Loucy (cell line): ENCODE data around the gene NEU3.

Experiments
- H2AFZ ChIP-seq: fragments of 200-600 bp; sonication (generic); 2 replicates; pipeline ENCODE4 v1.6.0; 2016; ENCODE audit warnings: antibody characterized with exemption, mild to moderate bottlenecking, low read length, moderate library complexity
- H3F3A ChIP-seq: fragments of 200-600 bp; 2 replicates; pipeline ENCODE4 v1.6.0; 2016; ENCODE audit warnings: antibody characterized with exemption, low read depth, mild to moderate bottlenecking
- H3K27me3 ChIP-seq: fragments of 200-600 bp; sonication (generic); 2 replicates; pipeline ENCODE4 v1.6.1; 2014; ENCODE audit warnings: low read length, mild to moderate bottlenecking; ENCODE audit not compliant: insufficient read depth, poor library complexity, severe bottlenecking
- H3K36me3 ChIP-seq: fragments of 200-600 bp; sonication (generic); 2 replicates; pipeline ENCODE4 v1.6.1; 2016; ENCODE audit warnings: low read length; ENCODE audit not compliant: insufficient read depth
- H3K4me1 ChIP-seq: fragments of 200-600 bp; sonication (generic); 2 replicates; pipeline ENCODE4 v1.5.1; 2014; ENCODE audit warnings: low read length, mild to moderate bottlenecking; ENCODE audit not compliant: insufficient read depth, poor library complexity, severe bottlenecking
- H3K4me2 ChIP-seq: fragments of 200-600 bp; sonication (generic); 2 replicates; pipeline ENCODE4 v1.6.0; 2014; ENCODE audit warnings: antibody characterized with exemption, low read length, low read depth, mild to moderate bottlenecking; ENCODE audit not compliant: poor library complexity, severe bottlenecking
- H3K4me3 ChIP-seq: fragments of 200-600 bp; sonication (generic); 2 replicates; pipeline ENCODE4 v1.5.1; 2014; ENCODE audit warnings: low read length, mild to moderate bottlenecking, mixed read lengths; ENCODE audit not compliant: poor library complexity, severe bottlenecking
- H3K79me2 ChIP-seq: fragments of 200-600 bp; sonication (generic); 2 replicates; pipeline ENCODE4 v1.6.1; 2014; ENCODE audit warnings: low read length; ENCODE audit not compliant: insufficient read depth
- H3K9ac ChIP-seq: fragments of 200-600 bp; sonication (generic); 2 replicates; pipeline ENCODE4 v1.6.0; 2014; ENCODE audit warnings: mild to moderate bottlenecking, low read depth, low read length, moderate library complexity; ENCODE audit not compliant: poor library complexity, severe bottlenecking
- H3K9me2 ChIP-seq: fragments of 200-600 bp; sonication (generic); replicated peaks from 2 replicates; pipeline ENCODE4 v1.6.1; 2016; ENCODE audit warnings: low read depth, low read length, mixed read lengths
- H3K9me3 ChIP-seq: fragments of 200-600 bp; sonication (generic); 2 replicates; pipeline ENCODE4 v1.6.1; 2014; ENCODE audit warnings: mild to moderate bottlenecking, antibody characterized with exemption, low read length, low read depth; ENCODE audit not compliant: insufficient read depth
- H4K20me1 ChIP-seq: fragments of 200-600 bp; sonication (generic); 2 replicates; pipeline ENCODE4 v1.6.0; 2014; ENCODE audit warnings: antibody characterized with exemption, low read length, mild to moderate bottlenecking; ENCODE audit not compliant: insufficient read depth, poor library complexity, severe bottlenecking
- EZH2phosphoT487 ChIP-seq: fragments of 200-600 bp; IDR thresholded peaks from 2 replicates; pipeline ENCODE4 v1.6.1; 2018; ENCODE audit warnings: antibody characterized with exemption, mild to moderate bottlenecking, moderate library complexity, borderline replicate concordance
- TF ChIP-seq, protein P1 (sequence below): fragments of 200-600 bp; sonication (generic); conservative IDR thresholded peaks from 2 replicates; pipeline ENCODE4 v1.5.1; 2014; ENCODE audit warnings: mild to moderate bottlenecking, antibody characterized with exemption, low read length

Gene NEU3

DNA sequence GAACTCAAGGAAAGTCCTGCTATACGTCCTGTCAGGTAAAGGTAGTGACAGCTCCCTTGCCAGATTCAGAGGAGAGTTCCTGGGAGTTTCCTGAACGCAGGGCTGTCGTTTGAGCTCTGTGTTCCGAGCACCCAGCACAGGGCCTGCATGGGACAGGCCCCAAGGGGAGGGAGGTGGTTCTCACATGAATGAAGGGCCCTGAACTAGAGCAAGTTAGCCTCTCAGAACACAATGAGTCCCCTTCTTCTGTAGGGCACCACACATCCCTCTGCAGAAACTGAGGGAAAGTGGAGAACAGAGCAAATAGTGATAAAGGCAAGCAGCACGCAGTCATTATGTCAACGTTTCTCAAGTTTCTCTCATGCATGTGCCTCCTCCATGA, 35.3 kb downstream of the NEU3 start:
- Histone ChIP-seq H3F3A (no peaks in the 10 kb centered on the region), H3K36me3 (no peaks in the 10 kb centered on the region), H3K4me2 (no peak overlapping the region), H4K20me1 (no peaks in the 10 kb centered on the region), H3K4me3 (no peak overlapping the region), H3K9me2 (no peaks in the 10 kb centered on the region), H3K9me3 (no peaks in the 10 kb centered on the region), H3K27me3 (no peaks in the 10 kb centered on the region), H3K9ac (no peak overlapping the region), H3K79me2 (no peaks in the 10 kb centered on the region), H3K4me1 (no peaks in the 10 kb centered on the region), H2AFZ (no peak overlapping the region)
- no peak for TF ChIP-seq EZH2phosphoT487
- TF ChIP-seq, protein P1, sequence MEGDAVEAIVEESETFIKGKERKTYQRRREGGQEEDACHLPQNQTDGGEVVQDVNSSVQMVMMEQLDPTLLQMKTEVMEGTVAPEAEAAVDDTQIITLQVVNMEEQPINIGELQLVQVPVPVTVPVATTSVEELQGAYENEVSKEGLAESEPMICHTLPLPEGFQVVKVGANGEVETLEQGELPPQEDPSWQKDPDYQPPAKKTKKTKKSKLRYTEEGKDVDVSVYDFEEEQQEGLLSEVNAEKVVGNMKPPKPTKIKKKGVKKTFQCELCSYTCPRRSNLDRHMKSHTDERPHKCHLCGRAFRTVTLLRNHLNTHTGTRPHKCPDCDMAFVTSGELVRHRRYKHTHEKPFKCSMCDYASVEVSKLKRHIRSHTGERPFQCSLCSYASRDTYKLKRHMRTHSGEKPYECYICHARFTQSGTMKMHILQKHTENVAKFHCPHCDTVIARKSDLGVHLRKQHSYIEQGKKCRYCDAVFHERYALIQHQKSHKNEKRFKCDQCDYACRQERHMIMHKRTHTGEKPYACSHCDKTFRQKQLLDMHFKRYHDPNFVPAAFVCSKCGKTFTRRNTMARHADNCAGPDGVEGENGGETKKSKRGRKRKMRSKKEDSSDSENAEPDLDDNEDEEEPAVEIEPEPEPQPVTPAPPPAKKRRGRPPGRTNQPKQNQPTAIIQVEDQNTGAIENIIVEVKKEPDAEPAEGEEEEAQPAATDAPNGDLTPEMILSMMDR = no peak

GRCh38 chr11:75024764-75025211, 36.1 kb downstream of the NEU3 start:
- no peaks in the 10 kb centered on the region for H3K27me3 ChIP-seq
- H3K4me2 ChIP-seq = no peak overlapping the region
- no peaks in the 10 kb centered on the region for H3F3A ChIP-seq
- H3K9me3 ChIP-seq = no peaks in the 10 kb centered on the region
- H3K9ac ChIP-seq = no peak overlapping the region
- H2AFZ ChIP-seq = no peak overlapping the region
- no peaks in the 10 kb centered on the region for H3K4me1 ChIP-seq
- no peaks in the 10 kb centered on the region for H4K20me1 ChIP-seq
- no peaks in the 10 kb centered on the region for H3K79me2 ChIP-seq
- H3K4me3 ChIP-seq = no peak overlapping the region
- no peaks in the 10 kb centered on the region for H3K9me2 ChIP-seq
- no peak for TF ChIP-seq EZH2phosphoT487
- TF ChIP-seq, protein P1 = no peak
- no peaks in the 10 kb centered on the region for H3K36me3 ChIP-seq

DNA sequence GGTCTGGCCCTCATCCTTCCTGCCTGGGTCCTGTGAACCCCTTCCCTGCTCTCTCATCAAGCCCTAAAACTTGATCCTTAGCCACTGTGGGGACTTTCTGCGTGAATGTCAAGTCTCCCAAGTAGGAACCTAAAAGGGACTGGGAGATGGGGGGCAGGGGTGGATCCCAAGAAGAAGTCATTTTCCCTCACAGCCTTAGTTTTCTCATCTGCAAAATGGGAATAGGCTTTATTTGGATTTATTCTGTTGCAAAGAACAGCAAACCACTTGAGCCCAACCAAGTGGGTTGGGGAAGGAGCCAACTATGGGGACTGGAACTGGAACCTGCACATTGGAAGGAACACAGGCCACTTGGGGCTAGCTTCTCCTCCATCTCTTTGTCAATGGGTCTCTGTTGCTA, 36.8 kb downstream of the NEU3 start:
- Histone ChIP-seq H3K4me1 (no peaks in the 10 kb centered on the region), H3F3A (no peaks in the 10 kb centered on the region), H3K4me2 (no peak overlapping the region), H3K9me2 (no peaks in the 10 kb centered on the region), H3K4me3 (no peak overlapping the region), H3K9ac (no peak overlapping the region), H3K79me2 (no peaks in the 10 kb centered on the region), H4K20me1 (no peaks in the 10 kb centered on the region), H3K36me3 (no peaks in the 10 kb centered on the region), H3K9me3 (no peaks in the 10 kb centered on the region), H2AFZ (no peak overlapping the region), H3K27me3 (no peaks in the 10 kb centered on the region)
- TF ChIP-seq EZH2phosphoT487 = no peak
- TF ChIP-seq, protein P1 = no peak
